AG04449 (cell line): ENCODE results near the gene MTHFD1L.

Experiments used
- CTCF ChIA-PET: fragments of 350-600 bp; formaldehyde crosslinking; extraction: SDS; loops from one replicate; lab custom pipeline; 2021; ENCODE audit warnings: antibody characterized with exemption; lab: Yijun Ruan, JAX
- POLR2A ChIA-PET: fragments of 400-600, 350-600 bp; formaldehyde crosslinking; extraction: SDS; loops from one replicate; lab custom pipeline; 2020; ENCODE audit warnings: antibody characterized with exemption, inconsistent platforms; lab: Yijun Ruan, JAX
- DNase-seq: peaks from one replicate; pipeline ENCODE4 v3.0.0-alpha.2; 2010; ENCODE audit warnings: low read depth, low spot score
- H3K4me3 ChIP-seq: 2 replicates; pipeline ENCODE4 v1.5.1; 2011; ENCODE audit warnings: low read depth, mild to moderate bottlenecking, control low read depth, low read length
- CTCF ChIP-seq: IDR thresholded peaks from one replicate; pipeline ENCODE4 v1.5.1; 2011; ENCODE audit warnings: mild to moderate bottlenecking, moderate library complexity, low read length, control low read depth, inconsistent platforms; ENCODE audit not compliant: insufficient read depth; ENCODE audit errors: missing control alignments

Gene MTHFD1L

DNA sequence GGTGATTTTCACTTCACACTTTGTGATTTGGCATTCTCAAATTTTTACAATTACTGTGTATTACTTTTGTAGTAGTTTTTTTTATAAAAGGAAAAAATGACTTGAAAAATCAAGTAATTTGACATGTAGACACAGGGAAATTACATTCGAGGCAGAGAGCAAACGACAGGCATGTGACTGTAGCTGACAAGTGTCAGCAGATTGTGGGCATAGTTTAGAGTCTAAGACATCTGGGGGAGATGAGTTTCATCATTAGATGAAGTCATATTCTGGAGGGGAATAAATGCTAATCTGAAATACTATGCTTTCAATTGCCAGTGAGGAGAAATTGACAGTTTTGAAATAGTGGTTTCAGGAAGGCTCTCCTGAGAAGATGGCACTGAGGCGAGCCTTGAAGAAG is 126.0 kb downstream of the MTHFD1L start:
- POLR2A ChIA-PET = no interaction called here
- H3K4me3 ChIP-seq = no peak overlapping the region
- CTCF ChIA-PET = interaction anchor here (1.1 to 1.6 kb wide), 2 partner anchors 23 to 333 kb away, joined by 4 to 5 read pairs; no protein-coding TSS in a partner anchor
- no peak for TF ChIP-seq CTCF
- DNase-seq = no peak

GRCh38 chr6:150992262-150992661 is 126.8 kb downstream of the MTHFD1L start:
- CTCF ChIA-PET = interaction anchor here (0.6 to 1.6 kb wide), 3 partner anchors 22 to 332 kb away, joined by 3 to 5 read pairs (median 4); no protein-coding TSS in a partner anchor
- DNase-seq = no peak
- no peak for TF ChIP-seq CTCF
- H3K4me3 ChIP-seq = no peak overlapping the region
- POLR2A ChIA-PET = no interaction called here

DNA sequence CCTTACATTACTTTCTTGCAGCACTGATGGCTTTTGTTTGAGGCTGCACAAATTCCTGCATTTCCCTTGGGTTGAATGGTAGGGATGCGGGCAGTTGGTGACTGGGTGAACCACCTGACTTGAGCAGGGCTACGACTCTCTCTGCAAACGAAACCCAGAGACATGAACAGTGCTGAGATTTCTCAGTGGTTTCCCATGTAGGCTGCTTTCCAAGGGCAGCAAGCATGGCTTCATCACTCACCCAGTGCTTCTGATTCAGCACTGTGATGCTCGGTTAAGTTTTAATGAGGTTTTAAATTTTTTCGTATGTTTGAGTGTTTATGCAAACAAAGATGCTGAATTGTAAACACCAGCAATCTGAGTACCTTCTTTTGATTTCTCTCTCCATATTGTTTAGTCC is 127.2 kb downstream of the MTHFD1L start:
- no peak for TF ChIP-seq CTCF
- ChIA-PET CTCF (interaction anchor here (1.1 to 1.9 kb wide), 2 partner anchors 331 to 332 kb away, joined by 4 to 5 read pairs; no protein-coding TSS in a partner anchor), POLR2A (no interaction called here)
- no peak for DNase-seq
- H3K4me3 ChIP-seq = no peak overlapping the region

GRCh38 chr6:150993253-150993652 is 127.8 kb downstream of the MTHFD1L start:
- ChIA-PET CTCF (interaction anchor here (1.1 to 2.0 kb wide), 3 partner anchors 21 to 341 kb away, joined by 3 to 8 read pairs (median 5); no protein-coding TSS in a partner anchor), POLR2A (no interaction called here)
- no peak for TF ChIP-seq CTCF
- DNase-seq = no peak
- no peak overlapping the region for H3K4me3 ChIP-seq

GRCh38 chr6:150994026-150994425 is 128.5 kb downstream of the MTHFD1L start:
- POLR2A ChIA-PET = no interaction called here
- CTCF ChIA-PET = interaction anchor here (1.1 to 2.0 kb wide), 3 partner anchors 21 to 341 kb away, joined by 3 to 8 read pairs (median 5); no protein-coding TSS in a partner anchor
- no peak overlapping the region for H3K4me3 ChIP-seq
- no peak for DNase-seq
- no peak for TF ChIP-seq CTCF

GRCh38 chr6:150996968-150997367 is 131.5 kb downstream of the MTHFD1L start:
- no peak overlapping the region for H3K4me3 ChIP-seq
- CTCF ChIA-PET = interaction anchor here (1.0 to 7.0 kb wide), 3 partner anchors 12 to 327 kb away, joined by 3 to 33 read pairs (median 3); no protein-coding TSS in a partner anchor
- POLR2A ChIA-PET = no interaction called here
- no peak for TF ChIP-seq CTCF
- DNase-seq = no peak
